LNCAP (cell line): ENCODE measurements around the gene ESPNL.

Source experiments
- TF ChIP-seq, protein P1 (sequence below): fragments of 450-650 bp; IDR thresholded peaks from 2 replicates; pipeline ENCODE4 v1.5.1; 2017; ENCODE audit warnings: mild to moderate bottlenecking

ESPNL gene

DNA sequence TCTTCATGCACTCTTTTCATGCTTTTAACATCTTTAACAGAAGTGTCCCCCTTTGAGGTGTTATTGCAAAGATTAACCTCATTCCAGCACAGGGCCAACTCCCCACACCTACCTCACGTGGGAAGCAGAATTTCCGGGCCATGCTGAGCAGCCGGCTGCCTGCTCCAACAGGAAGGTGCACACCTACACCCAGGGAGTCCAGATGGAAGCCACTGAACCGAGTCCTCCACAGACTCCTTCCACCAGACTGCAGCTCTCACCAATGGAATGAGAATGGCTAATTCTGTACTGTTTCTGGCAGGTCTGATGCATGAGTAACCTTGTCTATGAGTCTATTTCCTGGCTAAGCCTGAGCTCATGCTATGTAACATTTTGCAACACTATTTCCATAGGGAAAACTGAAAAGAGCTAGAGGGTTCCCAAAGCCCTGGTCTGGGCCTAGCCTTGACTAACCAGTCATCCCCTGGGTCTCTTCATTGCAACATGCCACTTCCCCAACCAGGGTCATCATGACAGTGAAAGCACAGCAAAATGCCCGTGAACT is 69.6 kb downstream of the ESPNL start:
- TF ChIP-seq, protein P1, sequence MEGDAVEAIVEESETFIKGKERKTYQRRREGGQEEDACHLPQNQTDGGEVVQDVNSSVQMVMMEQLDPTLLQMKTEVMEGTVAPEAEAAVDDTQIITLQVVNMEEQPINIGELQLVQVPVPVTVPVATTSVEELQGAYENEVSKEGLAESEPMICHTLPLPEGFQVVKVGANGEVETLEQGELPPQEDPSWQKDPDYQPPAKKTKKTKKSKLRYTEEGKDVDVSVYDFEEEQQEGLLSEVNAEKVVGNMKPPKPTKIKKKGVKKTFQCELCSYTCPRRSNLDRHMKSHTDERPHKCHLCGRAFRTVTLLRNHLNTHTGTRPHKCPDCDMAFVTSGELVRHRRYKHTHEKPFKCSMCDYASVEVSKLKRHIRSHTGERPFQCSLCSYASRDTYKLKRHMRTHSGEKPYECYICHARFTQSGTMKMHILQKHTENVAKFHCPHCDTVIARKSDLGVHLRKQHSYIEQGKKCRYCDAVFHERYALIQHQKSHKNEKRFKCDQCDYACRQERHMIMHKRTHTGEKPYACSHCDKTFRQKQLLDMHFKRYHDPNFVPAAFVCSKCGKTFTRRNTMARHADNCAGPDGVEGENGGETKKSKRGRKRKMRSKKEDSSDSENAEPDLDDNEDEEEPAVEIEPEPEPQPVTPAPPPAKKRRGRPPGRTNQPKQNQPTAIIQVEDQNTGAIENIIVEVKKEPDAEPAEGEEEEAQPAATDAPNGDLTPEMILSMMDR, result no peak

DNA sequence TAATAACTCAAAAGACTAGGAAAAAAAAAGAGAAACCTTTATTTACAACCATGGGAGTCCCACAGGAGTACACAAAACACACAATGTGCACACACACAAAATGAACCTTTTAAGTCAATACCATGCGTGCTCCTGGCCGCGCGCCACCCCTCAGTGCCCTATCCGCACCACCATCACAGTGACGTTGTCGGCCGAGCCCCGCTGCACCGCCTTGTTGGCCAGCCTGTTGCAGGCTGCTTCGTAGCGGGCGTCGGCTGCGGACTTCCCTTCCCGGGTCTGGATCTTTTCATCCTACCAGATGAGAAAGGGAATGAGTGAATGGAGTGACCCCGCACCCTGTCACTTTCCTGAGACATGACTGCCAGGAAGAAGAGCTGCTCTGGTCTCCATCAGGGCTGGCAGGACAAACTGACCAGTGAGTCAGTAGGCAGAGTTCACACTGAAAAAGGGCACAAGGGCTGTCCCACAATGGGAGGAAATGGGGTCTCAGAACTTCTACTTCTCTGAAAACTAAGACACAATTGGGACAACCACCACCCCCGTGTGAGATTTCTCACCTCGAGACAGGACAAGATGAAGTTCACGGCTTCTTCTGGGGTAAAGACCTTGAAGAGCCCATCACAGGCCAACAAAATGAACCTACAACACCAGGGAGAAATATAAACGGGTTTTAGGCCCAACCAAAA is 70.4 kb downstream of the ESPNL start:
- TF ChIP-seq, protein P1, result no peak

DNA sequence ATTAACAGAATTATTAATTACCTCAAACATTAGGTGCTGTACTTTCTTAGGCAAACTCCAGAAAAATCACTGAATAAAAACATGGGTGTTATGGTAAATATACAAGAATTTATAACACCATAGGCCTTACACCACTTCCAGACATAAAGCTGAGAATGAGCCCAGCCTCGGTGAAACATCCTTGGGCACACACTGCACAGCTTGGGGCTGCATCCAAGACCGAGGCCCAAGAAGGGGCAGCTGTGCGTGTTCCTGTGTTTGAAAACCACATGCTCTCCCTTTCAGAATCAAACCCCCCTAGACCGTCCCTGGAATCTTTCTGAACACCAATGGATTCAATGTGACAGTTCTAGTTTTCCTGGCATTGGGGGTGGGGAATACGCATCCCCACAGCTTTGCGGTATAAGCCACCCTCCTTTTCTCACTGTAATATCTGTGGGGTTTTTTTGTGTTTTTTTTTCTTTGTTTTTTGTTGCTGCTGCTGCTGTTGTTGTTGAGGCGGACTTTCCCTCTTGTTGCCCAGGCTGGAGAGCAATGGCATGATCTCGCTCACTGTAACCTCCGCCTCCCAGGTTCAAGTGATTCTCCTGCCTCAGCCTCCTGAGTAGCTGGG is 71.5 kb downstream of the ESPNL start:
- TF ChIP-seq, protein P1, result no peak

DNA sequence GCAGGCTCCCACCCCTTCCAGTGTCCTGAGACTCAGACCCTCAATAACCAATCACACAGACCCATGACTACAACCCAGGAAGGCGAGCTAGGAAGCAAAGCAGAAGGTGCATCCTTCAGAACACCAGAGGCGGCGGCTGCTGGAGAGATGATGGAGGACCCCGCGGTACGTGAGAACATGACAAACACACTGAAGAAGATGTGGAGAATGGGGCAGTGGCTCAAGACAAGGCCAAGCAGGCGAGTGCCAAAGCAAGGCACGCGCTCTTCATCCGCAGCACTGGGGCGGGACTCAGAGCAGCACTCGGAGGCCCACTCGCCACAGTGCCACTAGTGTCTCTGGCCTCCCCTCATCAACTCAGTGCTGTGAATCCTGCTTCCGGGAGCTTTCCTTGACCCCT is 72.3 kb downstream of the ESPNL start:
- TF ChIP-seq, protein P1, result no peak

DNA sequence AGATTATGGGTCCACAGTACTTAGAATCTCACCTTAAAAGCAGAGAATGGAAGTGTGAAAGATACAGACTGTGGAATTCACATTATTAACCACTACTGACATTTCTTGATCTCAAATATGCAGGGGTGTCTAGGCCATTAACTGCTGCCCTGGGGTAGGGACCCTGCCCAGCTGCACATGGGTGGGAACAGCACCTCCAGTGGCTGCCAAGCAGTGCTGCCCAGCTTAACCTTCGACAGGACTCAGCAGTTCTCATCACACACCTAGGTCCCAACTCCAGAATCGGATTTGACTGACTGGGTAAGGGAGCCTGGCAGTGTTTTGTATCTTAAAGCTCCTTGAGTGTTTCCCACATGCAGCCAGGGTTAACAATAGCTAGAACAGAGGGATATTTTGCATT is 73.6 kb downstream of the ESPNL start:
- TF ChIP-seq, protein P1, result no peak

DNA sequence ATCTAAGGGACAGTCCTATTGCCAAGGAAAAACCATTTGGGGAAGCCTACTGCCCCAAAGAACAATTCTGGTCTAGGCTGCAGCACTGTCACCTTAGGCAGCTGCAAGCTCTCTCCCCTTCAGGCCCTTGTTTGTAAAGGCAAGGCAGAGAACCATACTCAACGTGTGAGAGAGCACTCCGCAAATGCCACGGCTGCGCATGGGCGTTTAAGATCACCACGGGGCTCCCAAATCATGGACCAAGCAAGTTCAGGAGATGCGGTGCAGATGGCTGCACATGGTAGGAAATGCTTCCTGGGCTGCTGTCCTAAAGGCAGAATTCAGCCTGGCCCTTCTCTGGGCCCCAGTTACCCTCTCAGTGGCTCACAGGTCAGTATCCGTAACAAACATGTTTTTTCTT is 74.2 kb downstream of the ESPNL start:
- TF ChIP-seq, protein P1, result no peak

DNA sequence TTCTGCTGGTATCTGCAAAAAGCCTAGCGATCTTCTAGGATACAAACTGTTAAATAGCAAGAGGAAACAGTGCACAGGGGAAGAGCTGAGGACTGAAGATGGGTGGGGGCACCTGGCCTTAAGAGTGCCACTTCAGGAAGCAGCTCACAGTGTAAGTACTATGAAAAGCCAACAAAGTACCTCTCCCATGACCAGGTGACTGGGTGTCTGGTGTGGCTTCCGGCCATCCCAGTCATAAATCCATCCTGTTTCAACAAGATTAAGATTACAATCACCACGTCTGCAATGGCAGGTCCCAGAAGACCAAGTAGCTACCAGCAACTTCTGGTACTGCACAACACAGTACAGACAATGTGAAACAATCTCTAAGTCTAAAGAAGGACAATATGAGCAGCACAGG is 74.6 kb downstream of the ESPNL start:
- TF ChIP-seq, protein P1, result no peak
